GM21786 (cell line): ENCODE measurements around the gene NFIX.

Experiments
- ATAC-seq: cut with Tn5 transposase; IDR thresholded peaks from one replicate; pipeline ENCODE4 v1.9.1; 2021; ENCODE audit not compliant: unreplicated experiment

The NFIX gene

DNA sequence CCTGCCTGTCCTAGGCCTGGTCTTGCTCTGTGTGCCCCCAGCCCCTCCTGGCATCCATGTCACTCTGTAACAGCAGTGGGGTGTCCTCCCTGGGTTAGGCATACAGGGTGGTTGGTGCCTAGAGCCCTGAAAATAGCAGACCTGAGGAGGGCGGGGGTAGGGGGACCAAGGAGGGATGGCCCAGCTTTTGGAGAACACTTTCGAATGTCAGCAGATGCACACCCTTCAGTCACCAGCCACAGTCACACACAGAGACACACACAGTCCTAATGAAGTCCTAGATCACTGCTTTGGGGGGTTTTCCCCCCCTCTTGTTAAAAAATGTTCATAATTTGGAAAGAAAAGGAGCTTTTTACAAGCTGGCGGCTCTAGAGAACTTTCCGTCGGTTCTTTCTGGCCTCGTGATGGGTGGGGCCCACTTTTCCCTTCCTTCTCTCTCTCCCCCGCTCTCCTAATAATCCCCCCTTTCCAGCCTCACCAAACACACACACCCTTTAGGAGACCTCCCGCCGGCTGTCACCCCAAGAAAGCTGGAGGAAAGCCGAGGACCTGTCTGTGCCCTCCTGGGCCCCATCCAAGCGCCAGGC lies 59.4 kb downstream of the NFIX start:
- no peak for ATAC-seq

DNA sequence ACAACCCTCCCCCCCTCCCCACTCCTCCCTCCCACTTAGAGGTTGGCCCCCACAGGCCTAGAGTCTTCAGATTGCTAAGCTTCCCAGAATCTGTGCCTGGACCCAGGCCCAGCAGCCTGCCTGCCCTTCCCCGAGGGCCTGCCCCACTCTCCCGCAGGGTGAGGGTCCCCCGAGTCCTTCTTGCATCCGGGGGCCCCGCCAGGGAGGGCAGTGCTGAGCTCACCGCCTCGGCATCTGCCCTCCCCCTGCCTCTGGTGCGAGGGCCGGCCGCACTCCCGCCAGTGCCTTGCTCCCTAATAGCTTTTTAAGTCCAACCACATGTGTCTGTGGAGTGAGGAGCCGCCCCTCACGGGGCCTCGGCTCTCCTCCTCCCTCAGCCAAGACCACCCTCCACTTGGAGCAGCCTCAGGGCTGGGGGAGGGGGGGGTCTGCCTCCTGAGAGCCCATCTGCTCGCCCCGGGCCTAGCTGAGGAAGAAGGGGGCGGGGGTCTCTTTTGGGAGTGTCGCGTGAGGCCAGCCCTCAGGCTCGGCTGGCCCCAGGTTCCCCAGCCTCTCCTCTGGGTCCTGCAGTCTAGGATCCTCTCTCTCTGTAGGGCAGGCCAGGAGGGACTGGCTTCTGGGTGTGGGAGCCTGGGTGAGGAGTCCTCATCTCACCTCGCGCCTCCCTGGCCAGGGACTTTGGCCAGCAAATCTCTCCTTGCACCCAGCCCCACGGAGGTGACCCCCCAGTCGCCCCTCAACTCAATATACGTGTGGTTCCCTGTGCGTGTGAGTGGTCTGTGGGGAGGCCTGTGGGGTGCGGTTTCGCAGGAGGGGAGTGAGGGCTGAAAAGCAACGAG lies 60.2 kb downstream of the NFIX start:
- no peak for ATAC-seq

DNA sequence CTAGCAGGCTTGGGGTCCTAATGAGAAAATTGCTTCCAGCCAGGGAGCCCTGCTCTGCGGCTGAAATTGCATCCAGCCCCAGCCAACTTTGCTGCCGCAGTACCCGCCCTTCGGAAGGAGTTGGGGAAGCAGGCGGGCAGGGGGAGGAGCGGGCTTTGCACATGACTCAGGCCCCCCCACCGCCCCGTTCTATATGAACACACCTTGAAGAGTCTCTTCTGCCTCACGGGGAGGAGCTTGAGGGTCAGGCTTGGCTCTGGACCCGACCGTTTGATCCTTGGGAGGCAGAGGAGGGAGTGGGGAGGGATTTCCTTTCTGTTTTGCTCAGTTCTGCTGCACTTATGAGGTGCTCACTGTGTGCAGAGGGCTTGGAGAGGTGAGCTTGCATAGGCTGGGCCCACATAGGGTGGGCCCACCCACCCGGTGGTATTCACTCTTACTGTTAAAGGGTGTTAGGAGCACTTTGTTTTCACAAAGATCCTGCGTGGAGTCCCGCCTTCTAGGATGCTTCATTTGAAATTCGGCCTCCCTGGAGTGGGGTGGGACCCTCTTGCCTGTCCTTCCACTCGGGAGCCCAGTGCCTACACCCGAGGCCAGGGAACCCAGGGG lies 60.9 kb downstream of the NFIX start:
- ATAC-seq: no peak

DNA sequence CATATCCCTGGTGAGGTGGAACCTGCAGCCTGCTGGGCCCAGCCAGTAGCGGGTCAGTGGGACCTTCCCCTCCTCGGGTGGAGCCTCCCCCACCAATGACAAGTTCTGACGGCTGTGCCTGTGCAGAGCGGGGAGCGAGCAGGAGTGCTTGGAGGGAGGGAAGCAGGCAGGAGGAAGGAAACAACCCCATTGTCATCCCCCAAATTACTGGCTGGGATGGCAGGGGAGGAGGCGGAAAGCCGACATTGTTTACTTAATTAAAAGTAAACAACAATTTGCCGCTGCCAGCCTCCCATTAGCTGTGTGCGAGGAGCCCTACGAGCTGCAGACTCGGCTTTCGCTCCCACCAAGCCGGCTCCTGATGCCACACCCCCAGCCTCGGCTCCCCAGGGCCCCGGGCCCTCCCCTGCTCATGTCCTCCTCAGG lies 61.9 kb downstream of the NFIX start:
- ATAC-seq: no peak

DNA sequence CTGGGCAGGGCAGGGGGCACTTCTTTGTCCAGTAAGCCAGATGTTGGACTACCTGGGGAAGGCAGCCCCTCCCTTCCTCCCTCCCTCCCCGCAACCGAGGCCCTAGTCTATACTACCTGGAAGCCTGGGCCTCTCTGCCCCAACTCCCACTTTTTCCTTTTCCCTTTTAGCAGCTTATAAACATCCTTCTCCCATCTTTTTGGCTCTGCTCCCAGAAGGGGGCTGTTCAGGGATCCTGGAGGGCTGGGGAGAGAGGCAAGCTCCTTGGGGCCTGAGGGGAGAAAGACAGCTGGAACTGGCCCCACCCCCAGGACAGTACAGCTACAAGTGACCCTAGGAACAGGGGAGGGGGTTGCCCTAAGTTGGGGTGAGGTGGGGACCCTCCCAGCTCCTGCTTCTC lies 62.5 kb downstream of the NFIX start:
- ATAC-seq: no peak

DNA sequence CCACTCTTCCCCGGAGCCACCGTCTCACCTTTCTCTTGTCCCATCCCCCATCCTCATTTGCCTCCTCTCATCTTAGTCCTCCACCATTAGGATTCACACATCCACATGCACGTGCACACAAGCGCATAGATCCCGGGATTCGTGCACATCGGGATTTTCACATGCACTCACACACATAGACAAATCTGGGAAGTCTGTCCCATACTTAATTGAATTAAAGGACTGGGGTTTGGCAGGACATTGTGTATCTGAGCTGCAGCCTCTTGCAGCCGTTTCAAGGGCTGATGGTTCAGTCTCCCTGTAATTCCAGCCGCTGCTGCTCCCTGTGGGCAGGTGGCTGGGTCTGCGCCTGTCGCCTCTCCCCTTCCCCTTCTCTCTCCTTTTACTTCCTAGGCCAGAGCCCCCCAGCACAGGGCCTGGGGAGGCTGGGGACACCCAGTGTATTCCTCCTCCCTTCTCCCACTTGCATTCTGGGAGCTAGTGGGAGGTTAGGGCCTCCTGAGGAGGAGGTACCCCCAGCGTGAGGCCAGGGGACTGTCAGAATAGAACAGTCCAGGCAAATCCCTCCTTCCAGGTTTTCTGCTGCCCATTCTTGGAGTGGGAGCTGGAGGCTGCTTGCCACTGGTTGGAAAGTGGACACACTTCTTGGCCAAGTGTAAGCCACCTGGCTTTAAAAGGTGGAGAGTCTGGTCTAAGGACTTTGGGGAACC lies 63.8 kb downstream of the NFIX start:
- no peak for ATAC-seq

DNA sequence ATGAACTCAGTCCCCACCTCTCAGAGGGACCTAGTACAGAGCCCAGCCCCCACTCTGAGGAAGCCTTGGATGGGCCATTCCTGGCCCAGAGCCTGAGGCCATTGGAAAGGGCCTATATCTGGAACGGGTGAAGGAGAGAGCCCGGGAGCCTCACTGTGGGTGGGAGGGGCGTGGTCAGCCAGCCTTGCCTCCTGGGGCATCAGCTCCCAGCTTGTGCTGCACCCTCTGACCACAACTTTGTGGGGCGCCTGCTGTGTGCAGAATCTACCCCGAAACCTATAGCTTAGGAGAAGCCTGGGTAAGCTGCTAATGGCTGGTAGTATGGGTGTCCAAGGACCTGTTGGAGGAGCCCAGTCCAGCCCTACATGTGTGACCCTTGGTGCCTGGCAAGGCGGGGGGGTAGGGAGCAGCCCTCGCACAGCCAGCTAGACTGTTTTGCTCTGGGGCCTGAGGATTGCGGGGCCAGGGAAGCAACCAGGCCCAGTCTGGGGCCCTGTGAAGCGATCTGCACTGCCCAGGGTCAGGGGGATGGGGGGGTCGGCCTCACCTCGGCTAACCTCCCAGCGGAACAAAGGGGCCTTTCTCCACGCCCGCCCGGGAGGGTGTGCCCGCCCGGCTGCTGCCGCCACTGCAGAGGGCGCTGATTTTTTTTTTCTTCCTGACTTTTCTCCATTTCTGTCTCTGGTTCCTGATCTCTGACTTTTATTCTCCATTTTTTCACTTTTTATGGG lies 65.1 kb downstream of the NFIX start:
- ATAC-seq: no peak

DNA sequence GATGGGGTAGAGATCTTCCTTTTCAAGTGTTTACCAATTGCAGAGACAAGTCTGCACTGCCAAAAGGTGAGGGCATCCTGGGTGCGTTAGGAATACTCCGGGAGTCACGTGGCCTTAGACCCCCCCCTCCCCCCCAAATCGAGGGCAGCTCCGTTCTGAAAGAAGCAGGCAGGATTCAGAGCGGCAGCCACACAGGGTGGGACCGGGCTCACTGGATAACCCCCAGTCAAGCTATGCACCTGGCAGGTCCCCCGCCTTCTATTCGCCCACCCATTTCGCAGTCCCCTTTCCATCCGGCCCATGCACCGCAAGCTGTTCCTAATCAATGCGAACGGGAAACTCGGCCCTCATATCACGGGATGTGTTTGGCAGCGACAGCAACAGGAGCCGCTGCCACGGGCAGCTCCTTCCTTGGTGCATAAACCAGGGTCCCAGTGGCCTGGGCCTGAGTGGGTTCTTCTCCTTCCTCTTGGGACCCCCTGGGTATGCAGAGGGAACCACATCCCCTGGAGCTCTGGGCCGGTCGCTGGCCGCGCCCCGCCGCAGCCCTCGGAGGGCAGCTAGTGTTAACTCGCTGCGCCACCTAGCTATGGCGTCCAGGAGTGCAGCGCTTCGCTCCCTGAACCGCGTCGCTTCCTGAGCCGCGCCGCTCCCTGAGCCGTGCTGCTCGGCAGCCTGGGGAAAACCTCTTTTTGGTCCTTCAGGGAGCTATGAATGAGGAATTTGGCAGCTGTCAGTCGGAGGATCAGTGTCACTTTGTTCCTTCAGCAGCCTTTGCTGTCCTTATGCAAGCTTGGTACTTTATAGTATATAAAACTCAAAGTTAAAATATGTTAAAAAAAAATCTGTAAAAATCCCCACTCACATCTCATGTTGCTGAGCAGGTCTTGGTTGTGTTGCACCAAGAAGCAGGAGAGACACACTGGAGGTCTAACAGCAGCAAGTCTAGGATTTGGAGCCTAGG lies 66.0 kb downstream of the NFIX start:
- ATAC-seq: no peak

DNA sequence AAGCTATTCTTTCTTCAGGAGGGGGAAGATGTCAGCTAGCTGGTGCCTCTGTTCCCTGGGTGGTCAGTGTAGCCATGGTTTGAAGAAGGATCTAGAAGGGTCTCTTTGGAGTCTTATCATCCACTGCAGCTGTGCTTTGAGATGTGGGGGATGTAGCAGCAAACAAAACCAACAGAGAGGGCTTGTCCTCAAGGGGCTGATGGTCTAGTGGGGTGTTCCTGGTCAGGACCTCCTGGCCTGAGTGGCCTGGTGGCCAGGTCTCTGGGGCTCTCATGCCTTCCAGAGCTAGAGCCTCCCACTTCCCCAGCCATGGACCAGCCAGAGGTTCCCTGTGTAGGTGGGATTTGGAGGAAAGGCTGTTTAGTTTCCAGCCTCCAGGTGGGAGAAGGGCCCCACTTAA lies 67.0 kb downstream of the NFIX start:
- no peak for ATAC-seq

DNA sequence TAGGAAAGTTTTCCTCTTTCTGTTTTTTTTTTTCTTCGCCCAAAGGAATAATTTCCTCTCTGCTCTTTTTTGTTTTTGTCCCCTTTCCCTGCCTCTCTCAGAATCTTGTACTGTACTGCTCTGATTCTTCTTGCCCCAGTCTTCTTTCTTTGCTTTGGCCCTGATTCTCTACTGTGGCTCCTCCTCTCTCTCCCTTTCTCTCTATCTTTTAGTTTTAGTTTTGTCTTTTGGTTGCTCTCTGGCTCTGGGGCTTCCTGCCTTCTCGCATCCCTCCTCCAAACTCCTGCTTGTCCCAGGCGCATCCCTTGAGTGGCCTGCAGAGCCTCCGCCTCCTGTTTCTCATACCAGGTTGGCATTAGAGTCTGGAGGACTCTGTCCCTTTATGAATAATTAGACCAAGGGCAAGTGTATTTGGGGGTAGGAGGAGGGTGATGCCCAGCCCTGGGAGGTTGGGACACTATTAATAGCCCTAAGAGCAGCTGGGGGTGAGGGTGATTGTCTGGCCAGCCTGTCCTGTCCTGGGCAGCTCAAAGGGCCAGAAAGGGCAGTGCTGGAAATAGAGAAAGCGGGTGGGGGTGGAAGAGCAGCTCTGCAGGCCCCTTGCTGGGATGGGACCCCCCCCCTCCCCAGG lies 68.3 kb downstream of the NFIX start:
- ATAC-seq: no peak

DNA sequence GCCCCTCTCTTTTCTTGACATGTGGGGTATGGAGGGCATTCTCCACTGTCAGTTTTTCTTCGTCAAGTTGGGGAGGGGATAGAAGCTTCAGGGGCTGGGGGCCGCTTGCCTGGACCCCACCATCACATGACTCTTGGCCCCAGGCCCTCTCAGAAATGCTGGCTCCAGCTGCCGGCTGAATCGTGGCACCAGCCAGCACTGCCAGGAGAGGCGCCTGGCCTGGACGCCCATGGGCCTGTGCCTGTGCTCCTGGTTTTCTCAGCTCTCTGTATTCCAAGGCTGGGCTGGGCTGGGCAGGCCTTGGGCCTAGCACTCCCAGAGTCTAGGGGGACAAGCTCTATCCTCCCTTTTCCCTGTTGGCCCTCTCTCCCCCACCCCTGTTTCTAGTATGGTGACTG lies 68.8 kb downstream of the NFIX start:
- no peak for ATAC-seq

DNA sequence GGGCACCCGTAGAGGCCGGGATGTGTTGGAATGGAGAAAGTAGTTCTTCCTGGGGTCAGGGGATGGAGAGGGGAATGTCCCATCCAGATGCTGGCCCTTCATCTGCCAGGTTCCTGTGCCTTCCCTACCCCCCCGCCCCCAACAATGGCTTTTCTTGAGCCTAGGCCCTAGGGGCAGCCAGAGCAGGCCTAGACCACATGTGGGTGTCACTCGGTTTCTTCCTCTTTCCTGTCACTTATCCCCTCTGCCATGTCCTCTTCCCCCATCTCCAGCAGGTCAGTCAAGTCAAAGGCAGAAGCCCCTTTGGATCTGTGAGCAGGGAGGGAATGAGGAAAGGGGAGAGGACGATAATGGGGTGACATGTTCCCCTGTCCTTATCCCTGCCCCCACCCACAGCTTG lies 71.0 kb downstream of the NFIX start:
- ATAC-seq: no peak

DNA sequence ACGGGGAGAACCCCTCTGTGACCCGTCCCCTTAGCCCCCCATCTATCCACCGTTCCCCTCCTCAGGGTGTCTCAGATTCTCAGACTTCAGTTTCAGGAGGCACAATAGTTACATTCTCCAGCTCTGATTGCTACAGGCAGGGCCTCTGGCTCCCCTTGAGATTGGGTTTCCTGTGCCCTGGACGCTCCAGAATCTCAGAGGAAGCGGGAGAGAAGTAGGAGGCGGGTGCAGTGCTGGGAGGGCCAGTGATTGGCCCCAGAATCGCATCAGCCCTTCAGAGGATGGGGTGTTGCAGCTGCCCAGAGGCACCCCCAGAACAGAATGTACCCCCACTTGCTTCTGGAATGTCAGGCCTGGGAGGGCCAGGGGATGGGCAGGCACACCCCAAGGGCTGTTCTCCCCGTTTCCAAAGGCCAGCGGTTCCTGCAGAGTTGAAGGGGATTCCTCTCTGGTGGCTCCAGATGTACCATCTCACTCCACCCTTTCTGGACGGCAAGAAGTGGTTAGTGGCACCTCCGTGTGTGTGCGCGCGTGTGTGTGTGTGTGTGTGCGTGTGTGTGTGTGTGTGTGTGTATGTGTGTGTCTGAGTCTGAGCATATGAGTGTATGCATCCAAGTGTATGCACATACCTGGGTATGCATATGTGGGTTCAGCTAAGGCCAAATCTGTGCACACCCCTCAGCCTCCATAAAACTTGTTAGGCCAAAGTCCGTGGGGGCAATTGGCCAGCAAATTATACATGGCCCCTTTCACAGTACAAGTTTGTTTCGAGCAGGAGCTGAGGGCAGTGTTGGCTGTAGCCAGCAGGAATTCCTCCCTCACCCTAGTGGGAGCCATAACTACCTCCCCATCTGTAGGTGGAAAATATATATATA lies 71.9 kb downstream of the NFIX start:
- no peak for ATAC-seq

DNA sequence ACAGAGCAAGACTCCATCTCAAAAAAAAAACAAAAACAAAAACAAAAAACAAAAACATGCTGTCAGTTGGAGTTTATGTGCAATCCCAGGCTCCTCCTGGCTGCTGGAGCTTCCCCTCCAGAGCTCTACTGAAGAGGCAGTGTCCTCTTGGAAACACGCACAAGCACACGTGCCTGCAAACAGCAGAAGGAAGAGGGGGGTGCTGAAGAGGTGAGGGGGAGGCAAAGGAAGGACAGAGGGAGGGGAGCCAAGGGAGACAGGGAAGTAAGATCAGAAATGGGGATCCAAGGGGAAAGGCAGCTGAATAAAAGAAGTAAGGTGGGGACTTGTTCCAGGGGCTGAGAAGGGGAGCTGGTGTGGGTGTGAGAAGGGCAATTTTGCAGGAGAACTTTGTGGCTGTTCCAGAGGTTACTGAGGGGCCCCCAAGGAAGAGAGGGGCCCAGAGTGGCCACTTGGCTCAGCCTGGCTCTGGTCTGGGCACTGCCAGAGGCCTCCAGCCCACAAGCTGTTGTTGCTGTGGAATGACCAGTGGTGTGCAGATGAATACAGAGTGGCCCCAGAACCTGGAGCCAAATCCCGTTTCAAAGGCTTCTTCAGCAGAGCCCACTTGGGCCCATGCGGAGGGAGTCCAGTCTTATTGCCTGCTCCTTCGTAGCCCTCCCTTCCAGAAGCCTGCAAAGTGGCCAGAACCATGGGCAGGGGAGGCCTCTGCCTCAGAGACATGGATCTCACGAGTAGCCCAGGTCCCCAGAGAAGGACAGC lies 73.0 kb downstream of the NFIX start:
- no peak for ATAC-seq

DNA sequence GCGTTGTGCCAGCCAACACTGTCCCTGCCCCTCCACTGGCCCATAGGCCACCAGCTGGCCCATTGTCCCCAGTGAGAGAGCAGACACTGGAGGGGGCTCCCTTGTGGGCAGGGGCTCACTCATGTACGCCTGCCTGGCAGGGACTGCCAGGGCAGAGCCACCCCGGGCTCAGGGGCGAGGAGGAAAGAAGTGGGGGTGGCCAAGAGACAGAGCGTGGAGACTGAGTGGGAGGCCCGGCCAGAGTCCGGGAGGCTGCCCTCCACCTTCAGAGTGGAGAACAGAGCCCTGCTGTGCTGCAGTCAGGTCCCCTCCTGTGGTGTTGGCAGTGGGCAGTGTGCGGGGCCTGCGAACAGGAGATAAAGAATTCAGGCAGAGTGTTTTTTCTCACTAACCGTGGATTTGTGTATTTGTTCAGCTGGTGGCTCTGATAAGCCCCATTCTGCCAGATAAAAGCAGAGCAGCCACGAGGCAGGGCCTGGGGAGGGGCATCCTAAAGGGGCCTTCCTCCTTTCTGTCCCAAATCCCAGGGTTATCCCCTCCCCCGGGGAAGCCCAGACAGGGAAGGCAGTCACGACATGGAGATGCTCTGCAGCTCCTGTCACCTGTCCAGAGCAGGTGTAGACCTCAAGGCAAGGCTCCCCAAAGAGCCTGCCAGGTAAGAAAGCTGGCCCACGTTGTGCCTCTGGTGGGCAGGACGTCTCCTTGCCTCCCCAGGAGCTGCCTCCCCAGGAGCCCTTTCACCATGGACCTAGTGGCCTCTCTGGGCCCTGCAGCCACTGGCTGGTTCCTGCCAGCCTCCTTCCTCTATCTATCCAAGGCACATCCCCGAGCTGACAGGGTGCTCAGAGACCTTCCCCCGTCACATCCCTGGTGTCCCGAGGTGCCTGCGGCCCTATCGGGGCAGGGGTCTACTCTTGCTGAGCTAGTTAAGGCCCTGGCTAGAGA lies 74.4 kb downstream of the NFIX start:
- ATAC-seq: no peak

DNA sequence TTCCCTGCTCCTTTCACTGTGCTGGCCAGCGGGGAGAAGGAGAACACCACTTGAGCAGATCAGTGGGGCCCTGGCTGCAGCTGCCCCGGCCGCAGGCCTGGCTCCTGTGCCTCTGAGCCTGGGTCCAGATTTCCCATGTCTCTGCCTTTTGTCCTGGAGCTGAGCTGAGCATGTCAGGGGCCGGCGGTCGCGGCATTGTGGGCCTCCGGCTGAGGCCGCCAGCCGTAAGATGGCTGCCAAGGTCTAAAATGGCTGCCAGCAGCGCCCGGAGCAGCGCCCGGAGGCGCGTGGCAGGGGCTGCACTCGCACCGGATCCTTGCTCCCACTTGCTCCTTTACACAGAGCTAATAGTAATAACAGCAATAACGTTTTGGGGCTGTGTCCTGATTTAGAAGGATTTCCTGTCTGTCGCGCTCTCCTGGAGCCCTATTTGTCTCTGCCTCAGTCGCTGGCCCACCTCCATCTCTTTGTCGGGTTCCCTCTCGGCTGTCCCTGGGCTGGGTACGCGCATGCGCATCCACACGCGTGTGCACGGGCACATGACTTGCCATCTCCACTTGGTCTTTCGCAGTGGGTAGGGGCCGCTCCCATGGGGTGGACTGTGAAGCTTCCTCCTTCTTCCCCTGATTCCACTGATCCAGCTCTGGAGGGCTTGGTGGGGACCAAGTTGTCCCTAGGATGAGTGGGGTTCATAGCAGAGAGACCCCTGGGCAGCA lies 75.3 kb downstream of the NFIX start:
- ATAC-seq: no peak
